K562 (cell line): Measurements from ENCODE around the gene VSTM5.

Experiments used
- FOXM1 ChIP-seq, 2 experiments: fragments of 450-650 bp in 1 of 2; sonication (generic) in 1 of 2; formaldehyde crosslinking in 1 of 2; IDR thresholded peaks; 2 replicates each; pipeline versions ENCODE4 v1.6.1 to v1.9.0; 2017 to 2022; ENCODE audit warnings: low read depth in 2 of 2, mild to moderate bottlenecking in 2 of 2, missing genetic modification reagents in 1 of 2, moderate library complexity in 1 of 2
- POLR2A ChIP-seq: fragments of 450-650 bp; conservative IDR thresholded peaks from 2 replicates; pipeline ENCODE4 v1.6.1; 2016
- ZKSCAN1 ChIP-seq: fragments of 150-350 bp; IDR thresholded peaks from 2 replicates; pipeline ENCODE4 v1.6.1; 2016; ENCODE audit warnings: low read depth, low read length
- ZNF133 ChIP-seq: fragments of 250-450 bp; sonication (Bioruptor Pico); IDR thresholded peaks from 2 replicates; pipeline ENCODE4 v1.4.0; 2020; ENCODE audit warnings: mild to moderate bottlenecking
- ZZZ3 ChIP-seq: fragments of 450-650 bp; IDR thresholded peaks from 2 replicates; pipeline ENCODE4 v1.6.1; 2016; ENCODE audit warnings: antibody characterized with exemption, mild to moderate bottlenecking, moderate library complexity
- TF ChIP-seq, protein P1 (sequence below), 3 experiments: IDR thresholded peaks in 2 of 3; conservative IDR thresholded peaks in 1 of 3; 2 replicates each; pipeline ENCODE4 v1.5.1; 2011 to 2012; ENCODE audit warnings: low read length in 3 of 3, mild to moderate bottlenecking in 3 of 3, control low read depth in 2 of 3, improper control_type of control experiment in 1 of 3, inconsistent platforms in 1 of 3, low read depth in 1 of 3, mixed read lengths in 1 of 3, moderate library complexity in 1 of 3; ENCODE audit not compliant: insufficient read depth in 2 of 3
- TF ChIP-seq, protein P2 (sequence below): conservative IDR thresholded peaks from 2 replicates; pipeline ENCODE4 v1.6.1; 2011; ENCODE audit warnings: low read depth, mild to moderate bottlenecking, low read length; ENCODE audit not compliant: control insufficient read depth

DNA sequence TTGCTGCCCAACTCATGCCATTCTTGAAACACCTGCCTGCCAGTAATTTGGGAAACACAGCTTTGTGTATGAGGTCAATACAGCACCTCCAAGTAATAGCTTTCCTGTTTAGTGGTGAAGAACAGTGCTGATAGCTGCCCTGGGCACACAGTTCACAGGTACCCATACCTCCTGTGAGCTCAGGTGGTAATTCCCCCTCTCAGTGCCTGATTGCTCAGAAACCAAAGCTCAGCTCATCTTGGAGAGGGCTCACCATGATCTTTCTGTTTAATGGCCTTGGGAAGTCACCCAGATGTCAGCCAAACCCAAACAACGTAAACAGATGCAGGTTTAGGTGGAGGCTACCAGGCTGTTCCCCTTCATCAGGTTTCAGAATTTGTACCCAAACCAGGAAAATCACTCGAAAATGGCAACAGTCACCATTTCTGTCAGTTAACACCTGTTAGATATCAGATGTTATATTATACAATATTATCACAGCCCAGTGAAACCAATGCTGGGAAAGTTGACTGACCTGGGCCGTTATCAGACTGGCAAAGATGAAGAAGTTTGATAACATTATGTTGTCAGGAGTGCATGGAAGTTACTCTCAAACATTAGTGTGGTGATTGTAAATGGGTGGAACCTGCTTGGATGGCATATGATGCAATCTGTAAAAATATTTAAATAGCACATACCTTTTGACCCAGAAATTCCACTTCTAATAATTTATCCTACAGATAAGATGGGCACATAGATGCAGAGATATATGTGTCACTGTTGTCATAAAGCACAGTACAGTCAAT lies 18.9 kb downstream of the VSTM5 start:
- no peak for TF ChIP-seq ZKSCAN1
- no peak for TF ChIP-seq FOXM1 (IDR thresholded peaks at IDR 0.05; ENCODE audit: low read depth)
- no peak for TF ChIP-seq FOXM1 (CRISPR knock-in tag; IDR thresholded peaks at IDR 0.05; ENCODE audit: low read depth)
- no peak for TF ChIP-seq POLR2A
- TF ChIP-seq ZZZ3, result no peak
- TF ChIP-seq, protein P1, sequence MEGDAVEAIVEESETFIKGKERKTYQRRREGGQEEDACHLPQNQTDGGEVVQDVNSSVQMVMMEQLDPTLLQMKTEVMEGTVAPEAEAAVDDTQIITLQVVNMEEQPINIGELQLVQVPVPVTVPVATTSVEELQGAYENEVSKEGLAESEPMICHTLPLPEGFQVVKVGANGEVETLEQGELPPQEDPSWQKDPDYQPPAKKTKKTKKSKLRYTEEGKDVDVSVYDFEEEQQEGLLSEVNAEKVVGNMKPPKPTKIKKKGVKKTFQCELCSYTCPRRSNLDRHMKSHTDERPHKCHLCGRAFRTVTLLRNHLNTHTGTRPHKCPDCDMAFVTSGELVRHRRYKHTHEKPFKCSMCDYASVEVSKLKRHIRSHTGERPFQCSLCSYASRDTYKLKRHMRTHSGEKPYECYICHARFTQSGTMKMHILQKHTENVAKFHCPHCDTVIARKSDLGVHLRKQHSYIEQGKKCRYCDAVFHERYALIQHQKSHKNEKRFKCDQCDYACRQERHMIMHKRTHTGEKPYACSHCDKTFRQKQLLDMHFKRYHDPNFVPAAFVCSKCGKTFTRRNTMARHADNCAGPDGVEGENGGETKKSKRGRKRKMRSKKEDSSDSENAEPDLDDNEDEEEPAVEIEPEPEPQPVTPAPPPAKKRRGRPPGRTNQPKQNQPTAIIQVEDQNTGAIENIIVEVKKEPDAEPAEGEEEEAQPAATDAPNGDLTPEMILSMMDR (IDR thresholded peaks at IDR 0.05 in 2 of 3, conservative IDR thresholded peaks at IDR 0.05 in 1 of 3; ENCODE audit: insufficient read depth in 2 of 3, low read depth in 1 of 3, low read length in 3 of 3), result no peak
- TF ChIP-seq, protein P2, sequence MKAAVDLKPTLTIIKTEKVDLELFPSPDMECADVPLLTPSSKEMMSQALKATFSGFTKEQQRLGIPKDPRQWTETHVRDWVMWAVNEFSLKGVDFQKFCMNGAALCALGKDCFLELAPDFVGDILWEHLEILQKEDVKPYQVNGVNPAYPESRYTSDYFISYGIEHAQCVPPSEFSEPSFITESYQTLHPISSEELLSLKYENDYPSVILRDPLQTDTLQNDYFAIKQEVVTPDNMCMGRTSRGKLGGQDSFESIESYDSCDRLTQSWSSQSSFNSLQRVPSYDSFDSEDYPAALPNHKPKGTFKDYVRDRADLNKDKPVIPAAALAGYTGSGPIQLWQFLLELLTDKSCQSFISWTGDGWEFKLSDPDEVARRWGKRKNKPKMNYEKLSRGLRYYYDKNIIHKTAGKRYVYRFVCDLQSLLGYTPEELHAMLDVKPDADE, result no peak
- TF ChIP-seq ZNF133 (CRISPR knock-in tag), result no peak
